K562 (cell line): Measurements from ENCODE around the gene PRR15L. TPM values are rescaled to one million over a fixed set of nuclear protein-coding genes. Genes with fewer than 3 reads are reported as not detected.

Experiments used
- ATAC-seq: fragments of 200-7000 bp; cut with Tn5 transposase; 3 replicates; pipeline ENCODE4 v1.9.1; 2020; ENCODE audit warnings: moderate library complexity
- BruUV-seq: library from RNA; stranded (reverse); fragments of 400-500 nt; replicated peaks from 2 replicates; lab custom pipeline; 2021; lab: Mats Ljungman, UMichigan
- CTCF ChIA-PET: fragments of 300-600 bp; formaldehyde crosslinking; extraction: SDS; loops from one replicate; lab custom pipeline; 2021; ENCODE audit warnings: low intra/inter-chr PET ratio; lab: Yijun Ruan, JAX
- POLR2A ChIA-PET: fragments of 300-600, 350-650 bp; sonication (Branson Sonifier 250); formaldehyde crosslinking; extraction: SDS; loops from one replicate; lab custom pipeline; 2021; ENCODE audit warnings: antibody characterized with exemption, inconsistent platforms; lab: Yijun Ruan, JAX
- DNase-seq, 4 experiments: peaks; one replicate each; pipeline versions ENCODE4 v3.0.0 to v3.0.0-alpha.2; 2011 to 2018; ENCODE audit warnings: low spot score in 3 of 4, mixed read lengths in 3 of 4; ENCODE audit errors: extremely low read depth in 1 of 4
- FAIRE-seq: peaks from 2 replicates; lab custom pipeline; 2011; peaks lifted over from hg19 to GRCh38; lab: Jason Lieb, UNC
- H2AFZ ChIP-seq: 2 replicates; pipeline ENCODE4 v1.6.0; 2011; ENCODE audit warnings: low read depth, low read length, control low read depth, inconsistent platforms
- H3K27ac ChIP-seq: fragments of 200-600 bp; 3 replicates; pipeline ENCODE4 v1.8.0; 2011; ENCODE audit warnings: low read depth, mild to moderate bottlenecking, control low read depth, inconsistent platforms, low read length, moderate library complexity, mixed read lengths; ENCODE audit errors: extremely low read depth
- H3K27me3 ChIP-seq, 2 experiments: fragments of 300-600 bp in 1 of 2; 2 replicates in 1 of 2; 3 replicates in 1 of 2; pipeline versions ENCODE4 v1.6.0 to v1.8.0; 2011; ENCODE audit warnings: inconsistent platforms in 2 of 2, low read length in 2 of 2, mild to moderate bottlenecking in 1 of 2, mixed read lengths in 1 of 2, moderate library complexity in 1 of 2; ENCODE audit not compliant: control insufficient read depth in 2 of 2, insufficient read depth in 2 of 2
- H3K36me3 ChIP-seq: fragments of 300-600 bp; 3 replicates; pipeline ENCODE4 v1.8.0; 2011; ENCODE audit warnings: mild to moderate bottlenecking, low read length, inconsistent platforms; ENCODE audit not compliant: control insufficient read depth, insufficient read depth
- H3K4me1 ChIP-seq, 2 experiments: fragments of 200-600 bp in 1 of 2; replicated peaks in 1 of 2; 2 replicates in 1 of 2; 3 replicates in 1 of 2; pipeline versions ENCODE4 v1.5.1 to v1.8.0; 2011; ENCODE audit warnings: inconsistent platforms in 2 of 2, low read length in 2 of 2, mild to moderate bottlenecking in 1 of 2, mixed read lengths in 1 of 2, moderate library complexity in 1 of 2; ENCODE audit not compliant: control insufficient read depth in 2 of 2, insufficient read depth in 2 of 2
- H3K4me2 ChIP-seq: 2 replicates; pipeline ENCODE4 v1.6.1; 2011; ENCODE audit warnings: low read length, control low read depth, inconsistent platforms, mixed read lengths; ENCODE audit not compliant: insufficient read depth
- H3K4me3 ChIP-seq: fragments of 200-600 bp; sonication (generic), shearing (Covaris generic); 2 replicates; pipeline ENCODE4 v1.5.1; 2016; ENCODE audit warnings: control low read depth, inconsistent platforms
- H3K79me2 ChIP-seq: fragments of 200-600 bp; 3 replicates; pipeline ENCODE4 v1.8.0; 2011; ENCODE audit warnings: low read length, inconsistent platforms; ENCODE audit not compliant: control insufficient read depth, insufficient read depth
- H3K9ac ChIP-seq, 2 experiments: 2 replicates each; pipeline versions ENCODE4 v1.6.0 to v1.6.1; 2011; ENCODE audit warnings: low read depth in 2 of 2, low read length in 2 of 2, control low read depth in 1 of 2, inconsistent platforms in 1 of 2, mild to moderate bottlenecking in 1 of 2, mixed read lengths in 1 of 2; ENCODE audit not compliant: insufficient read depth in 1 of 2
- H3K9me1 ChIP-seq: one replicate; pipeline ENCODE4 v1.6.0; 2011; ENCODE audit warnings: inconsistent platforms, mild to moderate bottlenecking, low read length, moderate library complexity; ENCODE audit not compliant: control insufficient read depth, insufficient read depth
- H3K9me3 ChIP-seq: replicated peaks from 2 replicates; pipeline ENCODE4 v1.5.1; 2011; ENCODE audit warnings: low read depth, low read length, inconsistent platforms; ENCODE audit not compliant: control insufficient read depth, insufficient read depth
- H4K20me1 ChIP-seq: replicated peaks from 2 replicates; pipeline ENCODE4 v1.6.1; 2011; ENCODE audit warnings: low read length, inconsistent platforms, mixed read lengths; ENCODE audit not compliant: control insufficient read depth, insufficient read depth
- AFF4 ChIP-seq: sonication (generic); formaldehyde crosslinking; IDR thresholded peaks from 2 replicates; pipeline ENCODE4 v1.8.0; 2023; ENCODE audit warnings: mild to moderate bottlenecking, missing genetic modification reagents
- ARNT ChIP-seq, 2 experiments: fragments of 450-650 bp; IDR thresholded peaks; 2 replicates each; pipeline ENCODE4 v1.6.1; 2016; ENCODE audit warnings: mild to moderate bottlenecking in 1 of 2
- DIDO1 ChIP-seq: fragments of 450-650 bp; IDR thresholded peaks from 2 replicates; pipeline ENCODE4 v1.6.1; 2016; ENCODE audit warnings: low read depth, missing biosample characterization, missing genetic modification characterization
- ESRRA ChIP-seq: fragments of 450-650 bp; IDR thresholded peaks from 2 replicates; pipeline ENCODE4 v1.6.1; 2014; ENCODE audit warnings: low read depth, mild to moderate bottlenecking, moderate library complexity, borderline replicate concordance
- IRF9 ChIP-seq: fragments of 450-650 bp; IDR thresholded peaks from 2 replicates; pipeline ENCODE4 v1.6.1; 2016; ENCODE audit warnings: missing biosample characterization, missing genetic modification characterization
- SUPT5H ChIP-seq: fragments of 450-650 bp; IDR thresholded peaks from 2 replicates; pipeline ENCODE4 v1.6.1; 2016
- WGBS: fragments of 100-300 bp; shearing (Covaris generic); methylation state at CpG from one replicate; pipeline ENCODE4 v1.1.6; 2016; ENCODE audit warnings: low coverage, mixed read lengths; ENCODE audit not compliant: insufficient coverage; ENCODE audit errors: missing lambda C conversion rate; 5-methylcytosine and 5-hydroxymethylcytosine counted together
- in situ Hi-C: fragments of 300-500 bp; cut with MboI; formaldehyde crosslinking; loops from 4 replicates; pipeline ENCODE4 v1.15.0; 2018; ENCODE audit warnings: inconsistent platforms, mixed read lengths
- intact Hi-C: fragments of 100-400 bp; cut with micrococcal nuclease; formaldehyde crosslinking; loops from 2 replicates; pipeline ENCODE4 v1.14.2; 2022
- polyA plus RNA-seq, 8 experiments: library from polyadenylated mRNA; depleted of rRNA in 4 of 8; stranded (reverse) in 5 of 8; unstranded in 3 of 8; fragments of >200 nt; fragmentation: Nextera tagmentation in 2 of 8; fragmentation: Illumina TruSeq in 1 of 8; extraction: Ambion mirVana in 2 of 8; extraction: Trizol in 1 of 8; gene quantifications; 2 replicates each; pipeline versions ENCODE4 v1.2.1 to v1.2.3, GENCODE V29; 2011 to 2014; ENCODE audit warnings: inconsistent platforms in 1 of 8, missing spikeins in 1 of 8
- total RNA-seq, 7 experiments: library from RNA; depleted of rRNA in 6 of 7; stranded (reverse); fragments of >200 nt in 6 of 7; fragmentation: Illumina TruSeq in 2 of 7; extraction: Trizol in 2 of 7; gene quantifications; 2 replicates each; pipeline versions ENCODE4 v1.2.1 to v1.2.3, GENCODE V29; 2011 to 2021; ENCODE audit warnings: low replicate concordance in 1 of 7

Gene PRR15L
- total and polyA plus RNA-seq, 9 of the 15 experiments (the other 6 are each of a cell fraction or from before 2014, with no cell fraction given) = 0.03 TPM; not detected in 8

GRCh38 chr17:47998044-47998443 lies 40.4 kb upstream of the PRR15L start:
- DNase-seq (no peak), FAIRE-seq (no peak), ATAC-seq (no peak)
- TF ChIP-seq ESRRA (no peak), IRF9 (tag) (no peak), DIDO1 (tag) (no peak), AFF4 (CRISPR knock-in tag) (no peak), SUPT5H (no peak), ARNT (IDR thresholded peaks at IDR 0.05) (no peak)
- no TSS peak for BruUV-seq
- Histone ChIP-seq H3K9me3 (no peaks in the 10 kb centered on the region), H3K36me3 (no peaks in the 10 kb centered on the region), H4K20me1 (no peaks in the 10 kb centered on the region), H3K4me3 (no peak overlapping the region), H3K4me2 (no peak overlapping the region), H3K9me1 (no peaks in the 10 kb centered on the region), H3K79me2 (no peaks in the 10 kb centered on the region), H3K9ac (no peak overlapping the region), H3K27ac (no peak overlapping the region), H3K4me1 (peaks cover 24 to 30% of the 10 kb centered on the region in 2 experiments), H3K27me3 (no peaks in the 10 kb centered on the region), H2AFZ (no peak overlapping the region)
- in situ Hi-C loops = no loop called here
- POLR2A ChIA-PET = interaction anchor here (1.0 kb wide), 1 partner anchor 10 kb away, joined by 3 read pairs; no protein-coding TSS in a partner anchor
- intact Hi-C loops = no loop called here
- CTCF ChIA-PET = no interaction called here
- WGBS = 54% methylated on average over 6 of the region's 7 CpGs
